K562 (cell line): Measurements from ENCODE around the gene NT5C2. TPM values are rescaled to one million over a fixed set of nuclear protein-coding genes. Genes with fewer than 3 reads are reported as not detected.

Experiments
- KHSRP ChIP-seq: fragments of 450-650 bp; IDR thresholded peaks from 2 replicates; pipeline ENCODE4 v1.6.1; 2017
- ZNF407 ChIP-seq: fragments of 450-650 bp; IDR thresholded peaks from 2 replicates; pipeline ENCODE4 v1.6.1; 2016; ENCODE audit warnings: low read depth
- polyA plus RNA-seq, 8 experiments: library from polyadenylated mRNA; depleted of rRNA in 4 of 8; stranded (reverse) in 5 of 8; unstranded in 3 of 8; fragments of >200 nt; fragmentation: Nextera tagmentation in 2 of 8; fragmentation: Illumina TruSeq in 1 of 8; extraction: Ambion mirVana in 2 of 8; extraction: Trizol in 1 of 8; gene quantifications; 2 replicates each; pipeline versions ENCODE4 v1.2.1 to v1.2.3, GENCODE V29; 2011 to 2014; ENCODE audit warnings: inconsistent platforms in 1 of 8, missing spikeins in 1 of 8
- total RNA-seq, 7 experiments: library from RNA; depleted of rRNA in 6 of 7; stranded (reverse); fragments of >200 nt in 6 of 7; fragmentation: Illumina TruSeq in 2 of 7; extraction: Trizol in 2 of 7; gene quantifications; 2 replicates each; pipeline versions ENCODE4 v1.2.1 to v1.2.3, GENCODE V29; 2011 to 2021; ENCODE audit warnings: low replicate concordance in 1 of 7

Gene NT5C2
- total and polyA plus RNA-seq, 9 of the 15 experiments (the other 6 are each of a cell fraction or from before 2014, with no cell fraction given), result 11.3 to 45.2 (median 27.7) TPM

- TF ChIP-seq ZNF407 (no peak), KHSRP (no peak)
- TF ChIP-seq, all 486 proteins: peak for 0
Measured at GRCh38 chr10:103078309-103078615, 114.8 kb downstream of the NT5C2 start (continued).
